Mesodermal cell (in vitro differentiated cells): Measurements from ENCODE around the gene CYP27A1.
"Not testable (repeated sequence)": the region's sequence is repeated elsewhere in the genome, so short reads cannot be mapped to it uniquely, and the experiment has no call there.

ENCODE experiments used
- H3K27ac ChIP-seq: 2 replicates; pipeline ENCODE4 v1.7.0; 2013; ENCODE audit warnings: mild to moderate bottlenecking, low read depth, low read length, moderate library complexity; ENCODE audit not compliant: severe bottlenecking
- H3K36me3 ChIP-seq: 2 replicates; pipeline ENCODE4 v1.7.1; 2013; ENCODE audit warnings: mild to moderate bottlenecking, low read length, moderate library complexity; ENCODE audit not compliant: control insufficient read depth, insufficient read depth
- H3K4me1 ChIP-seq: one replicate; pipeline ENCODE4 v1.7.1; 2013; ENCODE audit warnings: mild to moderate bottlenecking, low read length; ENCODE audit not compliant: insufficient read depth, control insufficient read depth, poor library complexity, severe bottlenecking
- H3K4me3 ChIP-seq: 2 replicates; pipeline ENCODE4 v1.7.0; 2013; ENCODE audit warnings: low read length, control low read depth, mild to moderate bottlenecking; ENCODE audit not compliant: insufficient read depth, poor library complexity, severe bottlenecking; ENCODE audit errors: extremely low read depth
- H3K9me3 ChIP-seq: 2 replicates; pipeline ENCODE4 v1.7.1; 2013; ENCODE audit warnings: mild to moderate bottlenecking, low read length, moderate library complexity; ENCODE audit not compliant: control insufficient read depth
- WGBS, 2 experiments: methylation state at CpG; one replicate each; pipeline ENCODE4 v1.1.5; 2013; ENCODE audit warnings: missing lambda C conversion rate in 2 of 2; ENCODE audit not compliant: insufficient coverage in 2 of 2; 5-methylcytosine and 5-hydroxymethylcytosine counted together

Gene CYP27A1

DNA sequence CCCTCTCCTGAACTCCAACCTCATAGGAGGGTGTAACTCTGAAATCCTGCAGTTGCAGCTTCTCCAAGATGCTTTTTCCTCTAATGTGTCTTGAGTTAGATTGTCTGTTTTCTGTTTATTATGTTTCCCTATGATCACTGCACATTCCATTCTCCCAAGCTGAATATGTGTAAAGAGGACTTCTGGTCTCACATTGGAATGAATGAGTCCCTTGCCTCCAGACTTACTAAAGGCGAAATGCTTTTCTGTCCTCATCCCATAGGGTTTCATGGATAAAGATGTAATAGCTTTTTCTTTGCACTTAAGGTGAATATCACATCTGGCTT is 35.5 kb upstream of the CYP27A1 start:
- WGBS, 2 experiments = 100% methylated on average over 1 of the region's 1 CpG; no CpG with 5 or more reads in 1 of the 2 experiments
- H3K4me3 ChIP-seq = no peak overlapping the region
- H3K27ac ChIP-seq = no peak overlapping the region
- H3K4me1 ChIP-seq = peaks cover 2% of the 10 kb centered on the region
- H3K36me3 ChIP-seq = peaks cover 81% of the 10 kb centered on the region
- H3K9me3 ChIP-seq = no peaks in the 10 kb centered on the region

DNA sequence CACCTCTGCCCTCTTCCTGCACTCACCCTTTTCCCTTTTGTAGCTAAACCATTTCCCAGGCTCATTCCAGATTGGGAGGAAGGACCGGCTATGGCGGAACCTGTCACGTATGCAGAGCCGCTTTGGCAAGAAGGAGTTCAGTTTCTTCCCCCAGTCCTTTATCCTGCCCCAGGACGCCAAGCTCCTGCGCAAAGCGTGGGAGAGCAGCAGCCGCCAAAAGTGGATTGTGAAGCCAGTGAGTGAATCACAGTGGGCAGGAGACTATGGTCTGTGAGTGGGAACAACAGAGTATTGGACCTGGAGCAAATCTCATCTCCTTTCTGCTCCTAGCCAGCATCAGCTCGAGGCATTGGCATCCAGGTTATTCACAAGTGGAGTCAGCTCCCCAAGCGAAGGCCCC is 35.0 kb upstream of the CYP27A1 start:
- Histone ChIP-seq H3K27ac (no peak overlapping the region), H3K4me3 (no peak overlapping the region), H3K9me3 (no peaks in the 10 kb centered on the region), H3K36me3 (peaks cover 80% of the 10 kb centered on the region), H3K4me1 (peaks cover 2% of the 10 kb centered on the region)
- 86 to 99% methylated on average over 6 to 10 of the region's 10 CpGs for WGBS, 2 experiments

- WGBS, 2 experiments = 98 to 100% methylated on average over 4 to 5 of the region's 8 CpGs
- no peak overlapping the region for H3K4me3 ChIP-seq
- peaks cover 92% of the 10 kb centered on the region for H3K36me3 ChIP-seq
- no peak overlapping the region for H3K27ac ChIP-seq
- H3K9me3 ChIP-seq = no peaks in the 10 kb centered on the region
- H3K4me1 ChIP-seq = peaks cover 2% of the 10 kb centered on the region
Measured at GRCh38 chr2:218748741-218749441, 33.1 kb upstream of the CYP27A1 start.

DNA sequence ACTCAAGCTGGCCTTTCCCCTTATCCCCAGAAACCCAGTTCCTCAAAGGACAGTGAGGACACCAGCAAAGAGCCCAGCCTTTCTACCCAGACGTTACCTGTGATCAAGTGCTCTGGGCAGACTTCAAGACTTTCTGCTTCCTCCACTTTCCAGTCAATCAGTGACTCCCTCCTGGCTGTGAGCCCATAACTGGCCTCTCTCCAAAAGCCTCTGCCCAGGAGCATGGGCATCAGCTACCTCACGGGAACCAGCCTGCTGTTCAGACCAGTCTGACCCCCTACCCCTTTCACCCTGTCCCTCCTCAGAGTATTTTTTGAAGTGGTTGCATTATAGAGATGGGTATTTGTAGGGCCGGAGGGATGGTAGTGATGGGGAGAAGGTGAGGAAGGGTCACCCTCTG is 27.7 kb upstream of the CYP27A1 start:
- H3K4me1 ChIP-seq = no peaks in the 10 kb centered on the region
- H3K27ac ChIP-seq = no peak overlapping the region
- H3K4me3 ChIP-seq = no peak overlapping the region
- no peaks in the 10 kb centered on the region for H3K9me3 ChIP-seq
- WGBS, 2 experiments = 100% methylated on average over 1 of the region's 3 CpGs
- H3K36me3 ChIP-seq = peaks cover 80% of the 10 kb centered on the region

- H3K36me3 ChIP-seq = peaks cover 80% of the 10 kb centered on the region
- no peaks in the 10 kb centered on the region for H3K9me3 ChIP-seq
- 86 to 98% methylated on average over 3 to 5 of the region's 7 CpGs for WGBS, 2 experiments
- no peak overlapping the region for H3K27ac ChIP-seq
- H3K4me3 ChIP-seq = no peak overlapping the region
- no peaks in the 10 kb centered on the region for H3K4me1 ChIP-seq
Measured at GRCh38 chr2:218754781-218755180, 27.2 kb upstream of the CYP27A1 start.

DNA sequence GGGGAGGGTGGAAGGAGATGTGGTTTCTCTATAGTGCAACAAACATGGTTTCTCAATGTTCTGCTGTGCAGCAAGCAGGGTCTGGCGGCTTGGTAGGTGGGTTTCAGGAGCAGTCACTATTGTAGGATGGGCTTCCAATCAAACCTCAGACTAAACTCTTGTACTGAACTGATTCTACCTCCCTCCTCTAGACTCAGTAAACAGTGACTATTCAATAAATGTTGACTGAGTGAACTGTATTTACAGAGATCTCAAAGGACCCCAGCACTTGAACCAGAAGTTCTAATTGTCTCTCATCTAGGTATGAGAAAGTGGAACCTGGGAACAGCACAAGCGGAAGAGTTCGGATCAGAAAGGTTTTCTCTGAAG is 26.8 kb upstream of the CYP27A1 start:
- H3K9me3 ChIP-seq = no peaks in the 10 kb centered on the region
- no peak overlapping the region for H3K27ac ChIP-seq
- peaks cover 76% of the 10 kb centered on the region for H3K36me3 ChIP-seq
- H3K4me1 ChIP-seq = no peaks in the 10 kb centered on the region
- 88 to 94% methylated on average over 2 of the region's 3 CpGs for WGBS, 2 experiments
- no peak overlapping the region for H3K4me3 ChIP-seq

- Histone ChIP-seq H3K27ac (no peak overlapping the region), H3K36me3 (peaks cover 70% of the 10 kb centered on the region), H3K9me3 (no peaks in the 10 kb centered on the region), H3K4me3 (no peak overlapping the region), H3K4me1 (no peaks in the 10 kb centered on the region)
- WGBS, 2 experiments = 91 to 95% methylated on average over 9 to 10 of the region's 10 CpGs
Measured at GRCh38 chr2:218755567-218756404, 26.2 kb upstream of the CYP27A1 start.

- H3K9me3 ChIP-seq = no peaks in the 10 kb centered on the region
- no peaks in the 10 kb centered on the region for H3K4me1 ChIP-seq
- no peak overlapping the region for H3K27ac ChIP-seq
- H3K4me3 ChIP-seq = no peak overlapping the region
- 78 to 80% methylated on average over 3 to 4 of the region's 6 CpGs for WGBS, 2 experiments
- H3K36me3 ChIP-seq = peaks cover 60% of the 10 kb centered on the region
Measured at GRCh38 chr2:218756599-218757377, 25.2 kb upstream of the CYP27A1 start.

GRCh38 chr2:218761795-218762194 is 20.2 kb upstream of the CYP27A1 start:
- no peak overlapping the region for H3K4me3 ChIP-seq
- H3K27ac ChIP-seq = no peak overlapping the region
- no peaks in the 10 kb centered on the region for H3K4me1 ChIP-seq
- H3K9me3 ChIP-seq = no peaks in the 10 kb centered on the region
- peaks cover 18% of the 10 kb centered on the region for H3K36me3 ChIP-seq
- WGBS, 2 experiments = 97% methylated on average over 2 of the region's 2 CpGs

- not testable (repeated sequence) for H3K4me3 ChIP-seq, H3K9me3 ChIP-seq
Measured at GRCh38 chr2:218772759-218773158, 9.2 kb upstream of the CYP27A1 start.

More at GRCh38 chr2:218772759-218773158, 9.2 kb upstream of the CYP27A1 start:
- 96 to 100% methylated on average over 5 of the region's 5 CpGs for WGBS, 2 experiments
- not testable (repeated sequence) for H3K27ac ChIP-seq, H3K4me1 ChIP-seq
- H3K36me3 ChIP-seq = peaks cover 13% of the 10 kb centered on the region
